HCT116 (cell line): ENCODE measurements around the gene AADACL2. TPM values are rescaled to one million over a fixed set of nuclear protein-coding genes. Genes with fewer than 3 reads are reported as not detected.

Source experiments
- ATAC-seq: fragments of 200-7000 bp; cut with Tn5 transposase; 2 replicates; pipeline ENCODE4 v1.9.1; 2020; ENCODE audit warnings: mild to moderate bottlenecking, moderate library complexity
- BruUV-seq: library from RNA; stranded (reverse); fragments of 400-500 nt; replicated peaks from 2 replicates; lab custom pipeline; 2021; lab: Mats Ljungman, UMichigan
- CTCF ChIA-PET: fragments of 300-600 bp; sonication (Branson Sonifier 250); formaldehyde crosslinking; loops from one replicate; lab custom pipeline; 2021; ENCODE audit warnings: antibody characterized with exemption; lab: Charles Lee
- POLR2A ChIA-PET: fragments of 300-600, 350-600 bp; sonication (Branson Sonifier 250); formaldehyde crosslinking; loops from one replicate; lab custom pipeline; 2021; ENCODE audit warnings: antibody characterized with exemption; lab: Charles Lee
- RAD21 ChIA-PET, 2 experiments: fragments of 300-600 bp; sonication (Branson Sonifier 250); formaldehyde crosslinking; loops; one replicate each; lab custom pipeline; 2023; ENCODE audit warnings: low total read pairs in 2 of 2; ENCODE audit not compliant: uncharacterized antibody in 2 of 2, unreplicated experiment in 2 of 2, low non-redundant PET in 1 of 2; lab: Charles Lee
- DNase-seq: peaks from one replicate; pipeline ENCODE4 v3.0.0-alpha.2; 2010; ENCODE audit warnings: low read depth, low spot score
- H2AFZ ChIP-seq: fragments of 200-600 bp; shearing (Covaris generic), sonication (generic); 2 replicates; pipeline ENCODE4 v1.6.1; 2017; ENCODE audit warnings: low read depth, mixed run types, mixed read lengths, antibody characterized with exemption, low read length; ENCODE audit not compliant: poor library complexity, severe bottlenecking
- H3K27ac ChIP-seq: 2 replicates; pipeline ENCODE4 v1.5.1; 2012; ENCODE audit warnings: low read depth, low read length
- H3K27me3 ChIP-seq: fragments of 200-600 bp; sonication (generic); 2 replicates; pipeline ENCODE4 v1.6.1; 2016; ENCODE audit warnings: mixed run types, low read length, mixed read lengths; ENCODE audit not compliant: insufficient read depth
- H3K36me3 ChIP-seq, 2 experiments: fragments of 200-500 bp in 1 of 2; fragments of 200-600 bp in 1 of 2; sonication (Bioruptor generic) in 1 of 2; sonication (generic) in 1 of 2; 2 replicates each; pipeline versions ENCODE4 v1.5.1 to v1.6.1; 2014 to 2016; ENCODE audit warnings: low read length in 2 of 2, inconsistent platforms in 1 of 2, mixed read lengths in 1 of 2, mixed run types in 1 of 2; ENCODE audit not compliant: insufficient read depth in 2 of 2, control insufficient read depth in 1 of 2
- H3K4me1 ChIP-seq, 2 experiments: fragments of 200-600 bp in 1 of 2; sonication (generic) in 1 of 2; 2 replicates each; pipeline versions ENCODE4 v1.5.1 to v1.6.1; 2012 to 2017; ENCODE audit warnings: low read length in 2 of 2, inconsistent platforms in 1 of 2, mild to moderate bottlenecking in 1 of 2, mixed read lengths in 1 of 2, mixed run types in 1 of 2, moderate library complexity in 1 of 2; ENCODE audit not compliant: insufficient read depth in 2 of 2, control insufficient read depth in 1 of 2
- H3K4me2 ChIP-seq: fragments of 200-600 bp; sonication (generic); 2 replicates; pipeline ENCODE4 v1.6.1; 2017; ENCODE audit warnings: mixed run types, low read length, mixed read lengths
- H3K4me3 ChIP-seq, 2 experiments: fragments of 200-600 bp in 1 of 2; sonication (generic) in 1 of 2; replicated peaks in 1 of 2; 2 replicates each; pipeline ENCODE4 v1.5.1; 2011 to 2016; ENCODE audit warnings: low read length in 2 of 2, control low read depth in 1 of 2, low read depth in 1 of 2, mild to moderate bottlenecking in 1 of 2, mixed read lengths in 1 of 2, mixed run types in 1 of 2
- H3K79me2 ChIP-seq: fragments of 200-600 bp; sonication (generic); 2 replicates; pipeline ENCODE4 v1.6.1; 2017; ENCODE audit warnings: mild to moderate bottlenecking, mixed run types, low read length, moderate library complexity, mixed read lengths; ENCODE audit not compliant: insufficient read depth
- H3K9ac ChIP-seq: fragments of 200-600 bp; sonication (generic); 2 replicates; pipeline ENCODE4 v1.6.1; 2016; ENCODE audit warnings: low read length, mixed read lengths
- H3K9me2 ChIP-seq: fragments of 200-600 bp; sonication (generic), shearing (Covaris generic); 2 replicates; pipeline ENCODE4 v1.6.1; 2017; ENCODE audit warnings: mixed run types, mild to moderate bottlenecking, moderate library complexity; ENCODE audit not compliant: insufficient read depth
- H3K9me3 ChIP-seq, 2 experiments: fragments of 200-500 bp in 1 of 2; fragments of 200-600 bp in 1 of 2; sonication (Bioruptor generic) in 1 of 2; sonication (generic) in 1 of 2; 2 replicates each; pipeline ENCODE4 v1.6.1; 2014 to 2017; ENCODE audit warnings: low read length in 2 of 2, mixed read lengths in 2 of 2, inconsistent platforms in 1 of 2, low read depth in 1 of 2, mild to moderate bottlenecking in 1 of 2, mixed run types in 1 of 2, moderate library complexity in 1 of 2; ENCODE audit not compliant: control insufficient read depth in 1 of 2, insufficient read depth in 1 of 2
- H4K20me1 ChIP-seq: fragments of 200-600 bp; sonication (generic), shearing (Covaris generic); 2 replicates; pipeline ENCODE4 v1.6.1; 2017; ENCODE audit warnings: mixed run types, mild to moderate bottlenecking, moderate library complexity; ENCODE audit not compliant: insufficient read depth
- EGR1 ChIP-seq: IDR thresholded peaks from 2 replicates; pipeline ENCODE4 v1.6.1; 2012; ENCODE audit warnings: low read depth
- ELF1 ChIP-seq: IDR thresholded peaks from 2 replicates; pipeline ENCODE4 v1.6.1; 2012; ENCODE audit warnings: low read depth, borderline replicate concordance
- EZH2 ChIP-seq: fragments of 200-600 bp; sonication (generic); IDR thresholded peaks from 2 replicates; pipeline ENCODE4 v1.6.1; 2017; ENCODE audit warnings: antibody characterized with exemption, mixed run types
- EZH2phosphoT487 ChIP-seq: fragments of 200-600 bp; IDR thresholded peaks from 2 replicates; pipeline ENCODE4 v1.6.1; 2018; ENCODE audit warnings: antibody characterized with exemption, borderline replicate concordance
- FOSL1 ChIP-seq: IDR thresholded peaks from 2 replicates; pipeline ENCODE4 v1.6.1; 2012; ENCODE audit warnings: low read depth
- JUND ChIP-seq: IDR thresholded peaks from 2 replicates; pipeline ENCODE4 v1.6.1; 2012
- POLR2AphosphoS5 ChIP-seq: IDR thresholded peaks from 2 replicates; pipeline ENCODE4 v1.6.1; 2011; ENCODE audit warnings: mild to moderate bottlenecking, low read depth, low read length, moderate library complexity
- RAD21 ChIP-seq: IDR thresholded peaks from 2 replicates; pipeline ENCODE4 v1.6.1; 2012; ENCODE audit warnings: low read depth, mild to moderate bottlenecking
- SIN3A ChIP-seq: IDR thresholded peaks from 2 replicates; pipeline ENCODE4 v1.6.1; 2012; ENCODE audit warnings: low read depth
- SP1 ChIP-seq: IDR thresholded peaks from 2 replicates; pipeline ENCODE4 v1.6.1; 2012; ENCODE audit warnings: low read depth
- YY1 ChIP-seq: IDR thresholded peaks from 2 replicates; pipeline ENCODE4 v1.6.1; 2011; ENCODE audit warnings: low read length, low read depth, moderate library complexity, mild to moderate bottlenecking; ENCODE audit not compliant: insufficient replicate concordance; ENCODE audit errors: extremely low read depth
- ZNF274 ChIP-seq: fragments of 200-500 bp; sonication (Bioruptor generic); IDR thresholded peaks from 2 replicates; pipeline ENCODE4 v1.6.1; 2014; ENCODE audit warnings: mild to moderate bottlenecking, low read depth, low read length, inconsistent platforms
- intact Hi-C: fragments of 100-400 bp; cut with micrococcal nuclease; formaldehyde crosslinking; loops from 2 replicates; pipeline ENCODE4 v1.10.0; 2022
- total RNA-seq: library from RNA; stranded (reverse); gene quantifications from one replicate; pipeline ENCODE4 v1.2.1, GENCODE V29; 2021; ENCODE audit not compliant: unreplicated experiment
- TF ChIP-seq, protein P1 (sequence below): IDR thresholded peaks from 2 replicates; pipeline ENCODE4 v1.6.1; 2012
- TF ChIP-seq, protein P2 (sequence below): IDR thresholded peaks from 2 replicates; pipeline ENCODE4 v1.6.1; 2012; ENCODE audit warnings: low read depth
- TF ChIP-seq, protein P3 (sequence below), 3 experiments: fragments of 200-600 bp in 1 of 3; sonication (generic) in 1 of 3; IDR thresholded peaks in 2 of 3; conservative IDR thresholded peaks in 1 of 3; 2 replicates each; pipeline ENCODE4 v1.5.1; 2012 to 2017; ENCODE audit warnings: low read depth in 2 of 3, low read length in 2 of 3, antibody characterized with exemption in 1 of 3, borderline replicate concordance in 1 of 3, control low read depth in 1 of 3, mild to moderate bottlenecking in 1 of 3, mixed read lengths in 1 of 3, mixed run types in 1 of 3, moderate library complexity in 1 of 3; ENCODE audit not compliant: insufficient read depth in 1 of 3

The AADACL2 gene
- total RNA-seq, 1 experiment from 2014 or later = not detected

DNA sequence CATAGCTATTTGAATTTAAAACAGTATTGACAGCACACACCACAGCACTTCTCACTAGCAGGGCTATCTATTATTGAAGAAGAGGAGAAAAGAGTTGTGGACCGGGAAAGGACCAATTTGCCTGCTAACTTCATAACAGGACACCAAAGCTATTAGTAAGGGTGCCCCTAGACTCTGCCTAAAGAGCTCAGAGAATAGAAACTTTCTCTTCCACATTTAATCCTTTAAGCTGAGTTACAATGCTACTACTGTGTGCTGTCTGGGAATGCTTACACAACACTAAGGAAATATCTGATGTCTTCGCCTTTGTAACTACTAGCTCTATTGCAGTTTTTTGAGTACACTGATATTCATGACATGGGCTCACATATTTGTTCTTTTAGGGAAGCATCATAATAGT is 66.7 kb downstream of the AADACL2 start (continued):
- TF ChIP-seq SP1 (no peak), YY1 (no peak), EZH2 (no peak), ELF1 (no peak), POLR2AphosphoS5 (no peak), RAD21 (no peak), SIN3A (no peak)
- TF ChIP-seq, protein P1, sequence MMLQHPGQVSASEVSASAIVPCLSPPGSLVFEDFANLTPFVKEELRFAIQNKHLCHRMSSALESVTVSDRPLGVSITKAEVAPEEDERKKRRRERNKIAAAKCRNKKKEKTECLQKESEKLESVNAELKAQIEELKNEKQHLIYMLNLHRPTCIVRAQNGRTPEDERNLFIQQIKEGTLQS = no peak
- TF ChIP-seq, protein P2, sequence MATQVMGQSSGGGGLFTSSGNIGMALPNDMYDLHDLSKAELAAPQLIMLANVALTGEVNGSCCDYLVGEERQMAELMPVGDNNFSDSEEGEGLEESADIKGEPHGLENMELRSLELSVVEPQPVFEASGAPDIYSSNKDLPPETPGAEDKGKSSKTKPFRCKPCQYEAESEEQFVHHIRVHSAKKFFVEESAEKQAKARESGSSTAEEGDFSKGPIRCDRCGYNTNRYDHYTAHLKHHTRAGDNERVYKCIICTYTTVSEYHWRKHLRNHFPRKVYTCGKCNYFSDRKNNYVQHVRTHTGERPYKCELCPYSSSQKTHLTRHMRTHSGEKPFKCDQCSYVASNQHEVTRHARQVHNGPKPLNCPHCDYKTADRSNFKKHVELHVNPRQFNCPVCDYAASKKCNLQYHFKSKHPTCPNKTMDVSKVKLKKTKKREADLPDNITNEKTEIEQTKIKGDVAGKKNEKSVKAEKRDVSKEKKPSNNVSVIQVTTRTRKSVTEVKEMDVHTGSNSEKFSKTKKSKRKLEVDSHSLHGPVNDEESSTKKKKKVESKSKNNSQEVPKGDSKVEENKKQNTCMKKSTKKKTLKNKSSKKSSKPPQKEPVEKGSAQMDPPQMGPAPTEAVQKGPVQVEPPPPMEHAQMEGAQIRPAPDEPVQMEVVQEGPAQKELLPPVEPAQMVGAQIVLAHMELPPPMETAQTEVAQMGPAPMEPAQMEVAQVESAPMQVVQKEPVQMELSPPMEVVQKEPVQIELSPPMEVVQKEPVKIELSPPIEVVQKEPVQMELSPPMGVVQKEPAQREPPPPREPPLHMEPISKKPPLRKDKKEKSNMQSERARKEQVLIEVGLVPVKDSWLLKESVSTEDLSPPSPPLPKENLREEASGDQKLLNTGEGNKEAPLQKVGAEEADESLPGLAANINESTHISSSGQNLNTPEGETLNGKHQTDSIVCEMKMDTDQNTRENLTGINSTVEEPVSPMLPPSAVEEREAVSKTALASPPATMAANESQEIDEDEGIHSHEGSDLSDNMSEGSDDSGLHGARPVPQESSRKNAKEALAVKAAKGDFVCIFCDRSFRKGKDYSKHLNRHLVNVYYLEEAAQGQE = no peak

DNA sequence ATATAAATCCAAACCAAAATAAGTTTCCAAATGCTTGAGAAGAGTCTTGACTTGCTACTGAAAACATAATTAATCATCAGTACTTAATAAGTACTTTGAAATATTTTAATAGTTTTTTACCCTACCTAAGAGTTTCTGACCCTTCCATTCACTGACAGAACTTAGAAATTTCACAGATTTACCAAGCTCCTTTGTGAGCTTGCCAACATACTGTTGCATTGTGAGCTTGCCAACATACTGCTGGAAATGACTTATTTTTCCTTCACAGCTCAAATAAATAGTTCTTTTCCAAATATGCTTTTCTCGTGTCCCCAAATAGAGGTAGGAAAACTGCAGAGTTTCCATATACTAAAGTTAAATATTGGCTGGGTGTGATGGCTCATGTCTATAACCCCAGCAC is 70.5 kb downstream of the AADACL2 start:
- H3K27ac ChIP-seq = no peak overlapping the region
- no peaks in the 10 kb centered on the region for H3K9me2 ChIP-seq
- RAD21 ChIA-PET = no interaction called here
- no peak overlapping the region for H3K4me3 ChIP-seq
- H3K27me3 ChIP-seq = no peaks in the 10 kb centered on the region
- no peaks in the 10 kb centered on the region for H4K20me1 ChIP-seq
- 0 out of 4 replicates have a peak, but pooled peaks cover 0 to 3% of the 10 kb centered on the region in 2 experiments for H3K36me3 ChIP-seq
- DNase-seq (no peak), ATAC-seq (no peak)
- CTCF ChIA-PET = no interaction called here
- H3K4me1 ChIP-seq = no peaks in the 10 kb centered on the region; a peak in 1 of 4 replicates
- intact Hi-C loops = no loop called here
- no peak overlapping the region for H2AFZ ChIP-seq
- POLR2A ChIA-PET = no interaction called here
- no peaks in the 10 kb centered on the region; a peak in 1 of 4 replicates for H3K9me3 ChIP-seq
- BruUV-seq = no TSS peak
- no peak overlapping the region for H3K4me2 ChIP-seq
- no peaks in the 10 kb centered on the region for H3K79me2 ChIP-seq
- no peak overlapping the region for H3K9ac ChIP-seq
- TF ChIP-seq, protein P3, sequence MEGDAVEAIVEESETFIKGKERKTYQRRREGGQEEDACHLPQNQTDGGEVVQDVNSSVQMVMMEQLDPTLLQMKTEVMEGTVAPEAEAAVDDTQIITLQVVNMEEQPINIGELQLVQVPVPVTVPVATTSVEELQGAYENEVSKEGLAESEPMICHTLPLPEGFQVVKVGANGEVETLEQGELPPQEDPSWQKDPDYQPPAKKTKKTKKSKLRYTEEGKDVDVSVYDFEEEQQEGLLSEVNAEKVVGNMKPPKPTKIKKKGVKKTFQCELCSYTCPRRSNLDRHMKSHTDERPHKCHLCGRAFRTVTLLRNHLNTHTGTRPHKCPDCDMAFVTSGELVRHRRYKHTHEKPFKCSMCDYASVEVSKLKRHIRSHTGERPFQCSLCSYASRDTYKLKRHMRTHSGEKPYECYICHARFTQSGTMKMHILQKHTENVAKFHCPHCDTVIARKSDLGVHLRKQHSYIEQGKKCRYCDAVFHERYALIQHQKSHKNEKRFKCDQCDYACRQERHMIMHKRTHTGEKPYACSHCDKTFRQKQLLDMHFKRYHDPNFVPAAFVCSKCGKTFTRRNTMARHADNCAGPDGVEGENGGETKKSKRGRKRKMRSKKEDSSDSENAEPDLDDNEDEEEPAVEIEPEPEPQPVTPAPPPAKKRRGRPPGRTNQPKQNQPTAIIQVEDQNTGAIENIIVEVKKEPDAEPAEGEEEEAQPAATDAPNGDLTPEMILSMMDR (IDR thresholded peaks at IDR 0.05 in 2 of 3, conservative IDR thresholded peaks at IDR 0.05 in 1 of 3; ENCODE audit: borderline replicate concordance in 1 of 3, insufficient read depth in 1 of 3, low read depth in 2 of 3, low read length in 2 of 3) = no peak
- TF ChIP-seq EZH2phosphoT487 (no peak), SIN3A (no peak), ELF1 (no peak), JUND (no peak), ZNF274 (no peak), EGR1 (no peak), EZH2 (no peak), FOSL1 (no peak)
- TF ChIP-seq, protein P2 = no peak
